HTERT RPE-1 (cell line): ENCODE data around the gene FAM120B.

Experiments used
- in situ Hi-C: fragments of 300-500 bp; cut with MboI; formaldehyde crosslinking; loops from 4 replicates; pipeline ENCODE4 v1.14.3; 2020; ENCODE audit warnings: low sequenced_read_pairs

FAM120B gene

GRCh38 chr6:170438861-170439260 lies 132.3 kb downstream of the FAM120B start:
- in situ Hi-C loops = no loop called here

DNA sequence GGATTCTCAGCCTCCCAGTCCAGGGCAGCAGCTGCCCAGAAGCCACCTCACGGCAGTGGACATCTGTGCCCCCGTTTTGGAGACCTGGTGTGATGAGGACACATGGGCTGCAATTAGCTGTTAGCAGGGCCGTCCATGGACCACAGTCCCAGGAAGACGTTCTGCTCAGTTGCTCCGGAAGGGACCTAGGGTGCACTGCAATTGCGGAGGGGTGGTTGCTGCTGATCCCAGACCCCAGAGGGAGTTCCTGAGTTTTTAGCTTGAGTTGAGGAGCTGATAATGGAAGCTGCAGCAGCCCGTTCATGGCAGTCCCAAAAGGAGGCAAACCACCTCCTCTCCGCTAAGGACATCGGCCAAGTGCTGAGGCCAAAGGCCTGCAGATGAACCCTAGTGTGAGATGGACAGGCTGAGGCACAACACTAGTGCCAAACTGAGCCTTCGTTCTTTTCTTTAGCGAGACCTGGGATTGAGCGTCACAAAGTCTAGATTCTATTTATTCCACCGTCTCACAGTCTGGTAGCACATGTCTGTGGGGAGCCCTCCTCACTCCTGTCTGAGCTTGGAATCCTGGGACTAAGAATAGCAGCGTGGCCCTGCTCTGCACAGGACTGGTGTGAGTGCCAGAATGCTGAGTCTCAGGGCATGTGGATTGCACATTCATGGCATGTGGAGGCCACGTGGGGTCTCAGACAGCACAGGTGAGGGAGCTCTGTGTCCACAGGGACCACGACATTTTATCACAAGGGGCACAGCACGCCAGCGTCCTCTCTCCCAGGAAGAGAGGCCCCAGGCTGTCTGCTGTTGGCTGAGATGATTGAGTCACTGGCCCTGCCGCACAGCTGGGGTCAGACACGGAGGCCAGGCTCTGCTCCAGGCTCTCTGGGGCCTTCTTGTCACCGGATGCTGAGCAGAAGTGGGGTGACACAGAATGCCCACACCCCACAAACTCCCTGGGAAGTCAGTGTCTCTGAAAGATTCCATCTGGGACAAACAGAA lies 133.1 kb downstream of the FAM120B start:
- in situ Hi-C loops = no loop called here

DNA sequence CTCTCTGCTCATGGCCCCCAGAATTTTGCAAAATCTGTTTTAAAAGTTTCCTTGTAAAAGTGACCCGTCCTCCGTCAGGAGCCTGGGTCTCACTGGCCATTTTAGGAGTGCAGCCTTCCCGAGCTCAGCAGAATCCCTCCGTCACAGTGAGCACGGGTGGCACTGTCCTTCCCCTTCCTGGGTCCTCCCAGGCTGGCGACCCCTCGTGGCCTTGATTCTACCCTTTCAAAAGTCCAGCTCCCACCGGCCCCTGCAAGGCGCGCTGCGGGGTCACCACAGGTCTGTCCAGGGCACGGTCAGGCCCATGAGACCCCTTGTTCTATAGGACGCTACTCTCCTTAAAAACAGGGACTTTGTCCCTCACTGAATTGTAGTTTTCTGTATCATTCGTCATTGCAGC lies 133.9 kb downstream of the FAM120B start:
- in situ Hi-C loops = no loop called here

GRCh38 chr6:170441316-170441715 lies 134.8 kb downstream of the FAM120B start:
- in situ Hi-C loops = no loop called here

DNA sequence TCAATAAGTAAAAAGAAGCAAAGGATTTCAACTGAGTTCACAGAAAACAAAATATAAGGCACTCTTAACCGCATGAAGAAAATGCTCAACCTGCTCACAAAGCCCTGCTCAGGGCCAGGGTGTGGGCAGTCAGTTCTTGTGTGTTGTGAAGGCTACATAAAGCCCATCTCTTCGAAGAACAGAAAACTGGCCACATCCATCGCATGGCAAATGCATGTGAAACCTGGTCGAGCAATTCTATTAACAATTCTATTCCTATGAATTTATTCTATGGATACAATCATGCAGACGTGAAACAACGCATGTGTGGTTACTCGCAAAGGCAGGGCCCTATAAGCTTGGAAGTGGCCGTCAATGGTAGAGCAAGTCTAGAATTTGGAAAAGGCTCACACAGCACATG lies 136.0 kb downstream of the FAM120B start:
- in situ Hi-C loops = no loop called here

GRCh38 chr6:170443151-170443662 lies 136.6 kb downstream of the FAM120B start:
- in situ Hi-C loops = no loop called here

DNA sequence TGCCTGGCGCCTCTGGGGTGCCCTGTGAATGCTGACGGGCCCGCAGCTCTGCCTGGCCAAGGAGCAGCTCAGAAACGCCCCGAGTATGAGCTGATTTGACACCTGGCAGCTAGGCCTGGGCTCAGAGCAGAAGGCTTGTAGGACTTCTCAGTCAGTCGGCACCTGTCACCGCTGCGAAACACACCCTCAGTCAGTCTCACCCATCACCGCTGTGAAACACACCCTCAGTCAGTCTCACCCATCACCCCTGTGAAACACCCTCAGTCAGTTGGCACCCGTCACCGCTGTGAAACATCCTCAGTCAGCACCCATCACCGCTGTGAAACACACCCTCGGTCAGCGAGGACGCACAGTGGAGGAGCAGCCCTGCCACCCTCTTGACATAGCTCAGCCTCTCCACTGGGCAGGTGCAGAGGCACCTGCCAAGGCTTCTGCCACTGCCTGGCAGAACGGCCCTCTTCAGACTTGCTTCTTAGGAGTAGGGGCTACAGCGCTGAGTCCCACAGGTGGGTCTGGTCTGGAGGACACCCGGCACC lies 137.6 kb downstream of the FAM120B start:
- in situ Hi-C loops = no loop called here

DNA sequence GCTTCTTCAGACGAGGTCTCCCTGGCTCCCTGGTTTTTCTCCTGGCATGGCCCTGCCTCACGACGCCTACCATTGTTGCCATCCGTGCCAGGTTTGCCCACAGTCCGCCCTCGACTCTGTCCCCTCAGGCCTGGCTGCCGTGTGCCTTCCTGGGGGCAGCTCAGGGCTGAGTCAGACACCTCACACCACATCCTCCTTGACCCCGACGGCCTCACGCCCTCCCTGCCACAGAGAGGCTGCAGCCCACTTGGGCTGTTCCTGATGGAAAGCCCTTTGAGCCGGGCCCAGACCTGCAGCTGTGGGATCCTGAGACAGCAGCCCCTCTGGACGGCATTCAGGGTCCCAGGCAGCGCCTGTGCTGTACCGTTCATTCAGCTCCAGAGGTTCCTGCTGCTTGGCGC lies 138.3 kb downstream of the FAM120B start:
- in situ Hi-C loops = no loop called here

GRCh38 chr6:170445487-170445886 lies 138.9 kb downstream of the FAM120B start:
- in situ Hi-C loops = no loop called here

DNA sequence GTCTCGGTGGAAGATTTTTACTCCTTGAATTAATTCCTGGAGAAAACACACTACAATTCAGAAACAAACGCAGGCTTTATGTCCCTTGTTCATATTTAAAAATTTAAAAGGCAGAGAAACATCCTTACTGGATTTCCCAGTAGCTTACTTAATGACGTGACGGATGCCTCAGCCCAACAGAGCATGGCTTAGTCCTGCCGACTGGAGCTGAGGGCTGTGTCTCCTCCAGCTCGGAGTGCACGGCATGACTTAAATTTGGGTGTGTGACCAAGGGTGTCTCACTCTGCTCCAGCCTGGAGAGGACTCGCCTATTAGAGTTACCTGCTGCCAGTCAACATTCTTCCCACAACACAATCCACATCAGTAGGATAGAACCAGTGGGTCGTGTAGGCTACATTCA lies 139.4 kb downstream of the FAM120B start:
- in situ Hi-C loops = no loop called here

- in situ Hi-C loops = no loop called here
Measured at GRCh38 chr6:170446841-170447560, 140.4 kb downstream of the FAM120B start.

DNA sequence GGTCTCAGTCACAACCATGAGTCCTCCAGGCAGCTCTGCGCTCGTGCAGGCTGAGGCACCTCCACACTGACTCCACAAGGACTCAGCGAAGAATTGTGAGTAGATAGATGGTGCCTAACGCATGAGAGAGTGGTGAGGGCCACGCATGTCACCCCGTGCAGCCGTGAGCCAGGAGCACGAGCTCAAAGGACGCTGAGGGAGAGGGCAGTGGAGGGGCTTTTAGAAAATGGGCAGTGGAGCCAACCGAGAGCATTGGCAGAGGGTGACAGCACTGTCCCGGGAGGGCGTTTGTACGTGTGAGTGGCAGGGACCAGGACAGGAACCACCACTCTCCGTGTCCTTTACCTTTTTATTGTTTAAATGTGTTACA lies 141.0 kb downstream of the FAM120B start:
- in situ Hi-C loops = no loop called here

GRCh38 chr6:170448317-170448716 lies 141.8 kb downstream of the FAM120B start:
- in situ Hi-C loops = no loop called here

- in situ Hi-C loops = no loop called here
Measured at GRCh38 chr6:170448751-170449630, 142.4 kb downstream of the FAM120B start.

DNA sequence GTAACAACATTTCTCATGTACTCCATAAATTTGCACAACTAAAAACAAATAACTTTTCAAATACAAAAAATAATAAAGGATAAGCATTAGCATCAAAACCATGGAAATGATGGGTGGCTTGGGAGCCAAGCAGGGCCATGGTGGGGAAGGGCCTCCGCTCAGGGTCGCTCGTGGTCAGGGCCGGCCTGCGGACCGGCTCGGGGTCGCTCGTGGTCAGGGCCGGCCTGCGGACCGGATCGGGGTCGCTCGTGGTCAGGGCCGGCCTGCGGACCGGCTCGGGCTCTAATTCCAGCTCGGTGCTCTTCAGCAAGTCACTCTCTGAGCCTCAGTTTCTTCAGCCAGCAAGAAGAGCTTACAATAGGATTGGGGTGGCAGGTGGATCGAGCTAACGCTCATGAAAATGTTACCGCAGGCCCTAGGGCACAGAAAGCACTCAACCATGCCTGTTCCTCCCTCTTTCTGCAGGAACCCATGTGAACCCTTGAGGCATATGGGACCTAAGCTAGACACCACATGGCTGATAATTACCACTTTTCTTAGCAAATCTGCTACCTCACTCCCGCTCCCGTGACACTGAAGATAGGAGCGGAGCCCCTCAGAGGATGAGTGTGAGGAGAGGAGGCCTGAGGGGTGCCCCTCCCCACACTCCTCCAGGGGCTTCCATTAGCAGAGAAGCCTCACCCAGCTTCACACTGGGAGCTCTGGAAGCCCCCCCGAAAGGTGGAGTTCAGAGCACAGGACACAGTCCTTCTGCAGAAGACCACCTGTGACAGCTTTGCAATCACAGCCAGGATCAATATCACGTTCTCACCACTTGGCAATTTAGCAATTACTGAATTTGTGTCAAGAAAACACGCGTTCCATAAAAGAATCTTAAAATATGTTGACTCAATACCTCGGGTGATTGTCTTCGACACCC lies 143.5 kb downstream of the FAM120B start:
- in situ Hi-C loops = no loop called here

DNA sequence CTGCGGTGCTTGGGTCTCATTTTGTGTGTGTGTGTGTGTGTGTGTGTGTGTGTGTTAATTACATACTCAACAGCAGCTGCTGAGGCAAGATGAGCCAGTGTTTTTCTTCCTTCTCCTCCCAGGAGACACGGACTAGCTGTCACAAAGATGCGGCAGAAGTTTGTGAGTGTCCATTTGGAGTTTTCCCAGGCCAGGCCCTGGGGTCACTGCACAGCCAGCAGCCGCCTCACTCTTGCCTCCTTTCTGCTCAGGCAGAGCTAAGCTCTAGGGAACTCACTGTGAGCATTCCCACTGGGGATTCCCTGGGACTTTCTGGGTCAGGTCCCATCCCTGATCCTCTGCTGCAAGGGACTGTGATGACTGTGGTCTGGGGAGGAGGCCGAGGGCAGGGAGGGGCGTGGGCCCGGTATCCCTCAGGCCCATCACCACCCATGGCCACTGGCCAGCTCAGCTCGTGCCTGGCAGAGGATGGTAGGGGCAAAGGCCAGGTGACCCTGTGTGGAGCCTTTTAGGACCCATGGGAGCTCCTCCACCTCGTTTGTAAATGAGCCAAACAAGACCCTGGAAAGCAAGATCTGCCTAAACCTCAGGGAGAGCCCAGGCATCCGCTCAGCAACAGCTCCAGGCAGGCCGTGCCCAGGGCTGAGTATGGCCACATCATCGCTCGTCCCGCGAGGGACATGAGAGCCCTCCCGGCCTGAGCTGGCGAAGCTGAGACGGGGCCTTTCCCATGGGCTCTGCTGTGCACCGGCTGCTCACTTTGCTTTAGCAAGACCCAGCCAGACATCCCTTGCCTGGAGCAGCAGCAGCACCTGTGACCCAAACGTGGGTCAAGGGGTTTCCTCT lies 144.6 kb downstream of the FAM120B start:
- in situ Hi-C loops = no loop called here

DNA sequence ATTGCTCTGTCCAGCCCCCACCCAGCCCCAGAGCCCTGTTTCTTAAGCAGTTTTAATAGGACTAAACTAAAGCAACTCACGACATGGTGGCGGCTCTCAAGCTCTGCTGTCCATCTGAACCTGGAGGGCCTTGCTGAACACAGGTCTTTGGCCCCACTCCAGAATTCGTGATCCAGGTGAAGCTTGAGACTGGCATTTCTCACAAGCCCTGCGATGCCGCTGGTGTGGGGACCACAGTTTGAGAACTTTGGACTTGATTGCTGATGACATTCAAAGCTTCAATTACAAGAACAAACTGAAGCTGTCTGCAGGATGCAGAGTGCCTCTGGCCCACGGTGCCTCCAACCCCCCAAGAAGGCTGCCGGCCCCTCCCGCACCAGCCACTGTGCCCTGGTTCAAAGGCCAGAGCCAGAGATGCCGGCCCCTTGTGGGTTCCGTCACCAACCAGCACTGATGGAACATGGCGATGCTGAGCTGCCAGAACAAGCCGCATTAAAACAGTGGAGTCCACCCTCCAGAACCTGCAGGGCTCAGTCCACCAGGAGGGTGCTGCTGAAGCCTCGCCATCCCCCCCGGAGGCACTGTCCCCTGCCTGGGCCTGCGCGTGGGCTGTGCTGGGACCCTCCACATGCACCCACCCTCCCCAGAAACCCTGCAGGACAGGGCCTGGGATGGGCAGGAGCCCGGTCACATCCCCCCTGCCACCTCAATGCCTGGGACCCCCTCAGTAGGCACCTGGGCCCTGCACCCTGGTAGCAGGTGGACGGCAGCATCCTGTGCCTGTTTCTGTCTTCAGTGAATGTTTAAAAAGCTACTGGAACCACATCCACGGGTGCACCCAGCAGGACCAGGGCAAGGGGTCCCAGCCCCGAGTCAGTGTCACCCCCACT lies 145.4 kb downstream of the FAM120B start:
- in situ Hi-C loops = no loop called here
